GM18508 (cell line): ENCODE data around the gene DENND4B.
A peak's percentile ranks its signal among the peaks of the same experiment; 100 is the strongest.

Experiments used
- ATAC-seq: cut with Tn5 transposase; IDR thresholded peaks from one replicate; pipeline ENCODE4 v1.9.1; 2021; ENCODE audit warnings: moderate number of reproducible peaks; ENCODE audit not compliant: insufficient read depth, unreplicated experiment

DENND4B gene

GRCh38 chr1:153973071-153973470, 26.6 kb upstream of the DENND4B start:
- no peak for ATAC-seq

GRCh38 chr1:153970346-153970745, 23.8 kb upstream of the DENND4B start:
- ATAC-seq, result no peak

GRCh38 chr1:153968972-153969371, 22.5 kb upstream of the DENND4B start:
- no peak for ATAC-seq

- no peak for ATAC-seq
These were observed 21.9 kb upstream of the DENND4B start for GRCh38 chr1:153968408-153968807.

- no peak for ATAC-seq
These were observed 21.5 kb upstream of the DENND4B start for GRCh38 chr1:153968000-153968363.

- ATAC-seq, result peak; percentile 60
These were observed 20.8 kb upstream of the DENND4B start, which contains the start of gene CREB3L4 for GRCh38 chr1:153967107-153967999. Gene CREB3L4 (plus strand): TSS chr1:153967902. CDS start chr1:153968526, 624 bp downstream.

GRCh38 chr1:153963850-153964331, 17.4 kb upstream of the DENND4B start:
- no peak for ATAC-seq

- no peak for ATAC-seq
These were observed 16.7 kb upstream of the DENND4B start, which contains the start of gene SLC39A1 for GRCh38 chr1:153963030-153963849. Gene SLC39A1 (minus strand): TSS chr1:153963537. CDS start chr1:153962715, 822 bp downstream.

GRCh38 chr1:153962088-153963029, 15.8 kb upstream of the DENND4B start:
- ATAC-seq, result no peak

GRCh38 chr1:153961421-153961820, 14.9 kb upstream of the DENND4B start:
- no peak for ATAC-seq

- ATAC-seq, result no peak
These were observed 13.7 kb upstream of the DENND4B start for GRCh38 chr1:153960206-153960605.

- no peak for ATAC-seq
These were observed 12.9 kb upstream of the DENND4B start for GRCh38 chr1:153959454-153959853.

- no peak for ATAC-seq
These were observed 12.4 kb upstream of the DENND4B start for GRCh38 chr1:153958961-153959260.

- ATAC-seq, result peak; percentile 56
These were observed 11.8 kb upstream of the DENND4B start, which contains the start of gene CRTC2 for GRCh38 chr1:153958111-153958960. Gene CRTC2 (minus strand): TSS chr1:153958612. CDS start chr1:153958497, 115 bp downstream.

GRCh38 chr1:153957744-153958110, 11.2 kb upstream of the DENND4B start:
- no peak for ATAC-seq

GRCh38 chr1:153956997-153957715, 10.6 kb upstream of the DENND4B start:
- ATAC-seq, result no peak

- ATAC-seq, result no peak
These were observed 8.3 kb upstream of the DENND4B start for GRCh38 chr1:153954826-153955225.

GRCh38 chr1:153953859-153954365, 7.4 kb upstream of the DENND4B start:
- no peak for ATAC-seq
